Endodermal cell (in vitro differentiated cells): ENCODE data around the gene IL1R1. TPM values are rescaled to one million over a fixed set of nuclear protein-coding genes. Genes with fewer than 3 reads are reported as not detected.

Experiments used
- DNase-seq: peaks from one replicate; pipeline ENCODE4 v3.0.0-alpha.2; 2017
- H3K27ac ChIP-seq: 2 replicates; pipeline ENCODE4 v1.5.1; 2013; ENCODE audit warnings: mild to moderate bottlenecking, low read depth, low read length, moderate library complexity
- H3K27me3 ChIP-seq: 2 replicates; pipeline ENCODE4 v1.6.1; 2013; ENCODE audit warnings: mild to moderate bottlenecking, low read length, moderate library complexity; ENCODE audit not compliant: insufficient read depth, control insufficient read depth, poor library complexity, severe bottlenecking
- H3K36me3 ChIP-seq: 2 replicates; pipeline ENCODE4 v1.7.0; 2013; ENCODE audit warnings: mild to moderate bottlenecking, low read length, moderate library complexity; ENCODE audit not compliant: control insufficient read depth, insufficient read depth
- H3K4me1 ChIP-seq: one replicate; pipeline ENCODE4 v1.7.0; 2013; ENCODE audit warnings: low read length; ENCODE audit not compliant: control insufficient read depth, insufficient read depth
- H3K4me3 ChIP-seq: 2 replicates; pipeline ENCODE4 v1.5.1; 2013; ENCODE audit warnings: mild to moderate bottlenecking, low read length, moderate library complexity
- H3K9ac ChIP-seq: 2 replicates; pipeline ENCODE4 v1.6.1; 2013; ENCODE audit warnings: mild to moderate bottlenecking, low read length, moderate library complexity; ENCODE audit not compliant: poor library complexity, severe bottlenecking; ENCODE audit errors: extremely low read depth
- H3K9me3 ChIP-seq: 2 replicates; pipeline ENCODE4 v1.6.1; 2013; ENCODE audit warnings: mild to moderate bottlenecking, low read length, moderate library complexity; ENCODE audit not compliant: control insufficient read depth
- H3K27ac Mint-ChIP-seq: 2 replicates; pipeline ENCODE4 v1.8.0; 2020; ENCODE audit warnings: mixed read lengths
- H3K27me3 Mint-ChIP-seq: 2 replicates; pipeline ENCODE4 v1.8.0; 2021; ENCODE audit warnings: mild to moderate bottlenecking, mixed read lengths; ENCODE audit not compliant: insufficient read depth
- H3K36me3 Mint-ChIP-seq: 2 replicates; pipeline ENCODE4 v1.8.0; 2020; ENCODE audit warnings: low read depth, mixed read lengths
- H3K4me1 Mint-ChIP-seq: 2 replicates; pipeline ENCODE4 v1.8.0; 2020; ENCODE audit warnings: mixed read lengths
- H3K4me3 Mint-ChIP-seq: 2 replicates; pipeline ENCODE4 v1.8.0; 2020; ENCODE audit warnings: mild to moderate bottlenecking, moderate library complexity, mixed read lengths
- H3K9me3 Mint-ChIP-seq: 2 replicates; pipeline ENCODE4 v1.8.0; 2020; ENCODE audit warnings: mild to moderate bottlenecking, mixed read lengths
- CTCF ChIP-seq: fragments of 200-600 bp; sonication (generic); conservative IDR thresholded peaks from 2 replicates; pipeline ENCODE4 v1.5.0; 2021; ENCODE audit warnings: antibody characterized with exemption, mild to moderate bottlenecking
- WGBS, 2 experiments: methylation state at CpG; one replicate each; pipeline versions ENCODE4 v1.1.5 to v1.1.7; 2013; ENCODE audit warnings: missing lambda C conversion rate in 2 of 2, mixed read lengths in 1 of 2; ENCODE audit not compliant: insufficient coverage in 1 of 2, insufficient read length in 1 of 2; 5-methylcytosine and 5-hydroxymethylcytosine counted together
- total RNA-seq, 2 donors: library from RNA; stranded (reverse); fragmentation: NEBNext Ultra II Directional in 1 of 2; extraction: Animal tissue kit (Norgen Biotek cat#: 25700) in 1 of 2; gene quantifications; 2 replicates in 1 of 2; 3 replicates in 1 of 2; pipeline ENCODE4 v1.2.1, GENCODE V29; 2021

IL1R1 gene
- total RNA-seq, 2 donors from 2014 or later: 3.0 to 4.1 TPM

DNA sequence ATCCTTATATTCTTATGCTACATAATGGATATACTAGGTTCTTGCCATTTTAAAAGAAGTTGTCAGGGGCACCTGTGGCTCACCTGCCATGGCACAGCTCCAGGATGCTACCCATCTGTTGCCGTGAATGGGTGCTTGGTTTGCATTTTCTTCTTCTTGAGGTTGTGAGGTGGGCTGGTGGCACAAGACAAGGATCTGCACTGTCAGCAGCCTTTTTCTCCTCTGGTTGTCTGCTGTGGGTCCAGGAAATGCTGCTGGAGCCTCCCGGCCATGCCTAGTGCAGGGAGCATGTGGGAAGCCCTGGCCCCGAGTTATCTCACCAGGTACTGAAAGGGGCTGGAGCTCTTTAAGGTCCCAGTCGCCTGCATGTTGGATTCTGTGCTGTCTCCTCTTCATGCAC is 2.6 kb downstream of the IL1R1 start:
- H3K9me3 ChIP-seq: peaks cover 19% of the 10 kb centered on the region
- Mint-ChIP-seq H3K4me3 (no peak overlapping the region), H3K4me1 (peaks cover 10% of the 10 kb centered on the region), H3K36me3 (peaks cover 3% of the 10 kb centered on the region), H3K27ac (no peak overlapping the region), H3K9me3 (peaks cover 15% of the 10 kb centered on the region), H3K27me3 (peaks cover 49% of the 10 kb centered on the region)
- no peak overlapping the region for H3K27ac ChIP-seq
- H3K4me3 ChIP-seq: no peak overlapping the region
- WGBS, 2 experiments: 89 to 93% methylated on average over 2 to 4 of the region's 4 CpGs
- no peak for TF ChIP-seq CTCF
- peaks cover 19% of the 10 kb centered on the region for H3K27me3 ChIP-seq
- H3K9ac ChIP-seq: no peak overlapping the region
- no peaks in the 10 kb centered on the region for H3K36me3 ChIP-seq
- no peaks in the 10 kb centered on the region for H3K4me1 ChIP-seq
- no peak for DNase-seq

DNA sequence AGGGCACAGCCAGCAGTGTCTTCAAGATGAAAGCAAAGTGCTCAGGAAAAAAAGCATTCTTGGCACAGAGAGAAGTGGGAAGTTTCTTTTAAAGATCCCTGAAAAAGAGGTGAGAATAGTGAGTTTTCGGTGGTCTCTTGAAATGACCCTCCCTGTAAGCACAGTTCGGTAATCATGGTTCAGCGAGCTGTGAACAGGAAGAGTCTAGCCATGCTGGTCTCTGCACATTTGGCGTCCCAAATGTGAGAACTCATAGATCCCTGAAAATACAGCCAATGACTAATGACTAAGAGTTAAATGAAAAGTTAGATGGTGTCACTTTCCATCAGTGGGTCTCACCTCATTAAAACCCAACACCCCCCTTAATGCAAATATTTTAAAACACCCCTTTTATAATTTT is 3.4 kb downstream of the IL1R1 start:
- no peak for TF ChIP-seq CTCF

DNA sequence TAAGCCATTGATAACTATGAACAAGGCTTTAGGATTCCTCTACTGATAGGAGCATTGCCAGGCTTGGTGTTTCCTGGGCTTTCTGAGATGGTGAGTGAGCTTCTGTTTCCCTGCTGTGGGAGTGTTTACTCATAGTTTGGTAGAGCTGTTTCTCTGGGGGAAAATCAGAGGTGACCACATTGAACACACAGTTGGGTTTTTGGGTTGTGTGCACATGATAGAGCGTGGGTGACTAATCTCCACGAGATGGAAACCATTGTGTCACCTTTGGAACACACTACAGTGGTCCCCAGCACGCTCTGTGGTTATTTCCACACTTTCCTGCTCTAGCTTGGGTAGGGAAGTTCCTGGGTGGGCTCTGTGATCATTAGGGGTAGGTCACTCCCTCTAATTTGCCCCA is 5.4 kb downstream of the IL1R1 start:
- Histone ChIP-seq H3K4me1 (no peaks in the 10 kb centered on the region), H3K9me3 (peaks cover 19% of the 10 kb centered on the region), H3K4me3 (no peak overlapping the region), H3K27me3 (no peaks in the 10 kb centered on the region), H3K9ac (no peak overlapping the region), H3K27ac (no peak overlapping the region), H3K36me3 (no peaks in the 10 kb centered on the region)
- Mint-ChIP-seq H3K4me1 (peaks cover 8% of the 10 kb centered on the region), H3K4me3 (no peak overlapping the region), H3K9me3 (peaks cover 15% of the 10 kb centered on the region), H3K27me3 (peaks cover 27% of the 10 kb centered on the region), H3K36me3 (peaks cover 4% of the 10 kb centered on the region), H3K27ac (no peak overlapping the region)
- WGBS, 2 experiments: 83 to 99% methylated on average over 3 of the region's 3 CpGs
- DNase-seq: no peak
- no peak for TF ChIP-seq CTCF

More for the DNA sequence above, 3.4 kb downstream of the IL1R1 start:
- no peak overlapping the region for H3K4me3 Mint-ChIP-seq
- no peaks in the 10 kb centered on the region for H3K4me1 ChIP-seq
- peaks cover 15% of the 10 kb centered on the region for H3K9me3 Mint-ChIP-seq
- peaks cover 3% of the 10 kb centered on the region for H3K36me3 Mint-ChIP-seq
- no peak for DNase-seq
- peaks cover 19% of the 10 kb centered on the region for H3K9me3 ChIP-seq
- peaks cover 11% of the 10 kb centered on the region for H3K27me3 ChIP-seq
- peaks cover 41% of the 10 kb centered on the region for H3K27me3 Mint-ChIP-seq
- H3K4me3 ChIP-seq: no peak overlapping the region
- H3K4me1 Mint-ChIP-seq: peaks cover 10% of the 10 kb centered on the region
- no peaks in the 10 kb centered on the region for H3K36me3 ChIP-seq
- H3K27ac ChIP-seq: no peak overlapping the region
- WGBS, 2 experiments: 91 to 94% methylated on average over 3 to 4 of the region's 4 CpGs
- no peak overlapping the region for H3K27ac Mint-ChIP-seq
- no peak overlapping the region for H3K9ac ChIP-seq
